Measurements from ENCODE around the gene TTC34.
"Not testable (repeated sequence)": the region's sequence is repeated elsewhere in the genome, so short reads cannot be mapped to it uniquely, and the experiment has no call there.

The TTC34 gene

GRCh38 chr1:2654443-2654948 lies 147.0 kb downstream of the TTC34 start:
- not testable (repeated sequence) for H3K27me3 ChIP-seq (ENCODE audit: insufficient read depth, low read length); H3K79me2 ChIP-seq (ENCODE audit: control insufficient read depth, insufficient read depth, low read length, unreplicated experiment); H3K4me1 ChIP-seq (ENCODE audit: control insufficient read depth, insufficient read depth, low read length, unreplicated experiment); H3K4me3 ChIP-seq (ENCODE audit: low read depth, low read length); H3K36me3 ChIP-seq (ENCODE audit: insufficient read depth, low read length); H2AFZ ChIP-seq (ENCODE audit: low read length, unreplicated experiment); H3K27ac ChIP-seq (ENCODE audit: low read depth, low read length)

DNA sequence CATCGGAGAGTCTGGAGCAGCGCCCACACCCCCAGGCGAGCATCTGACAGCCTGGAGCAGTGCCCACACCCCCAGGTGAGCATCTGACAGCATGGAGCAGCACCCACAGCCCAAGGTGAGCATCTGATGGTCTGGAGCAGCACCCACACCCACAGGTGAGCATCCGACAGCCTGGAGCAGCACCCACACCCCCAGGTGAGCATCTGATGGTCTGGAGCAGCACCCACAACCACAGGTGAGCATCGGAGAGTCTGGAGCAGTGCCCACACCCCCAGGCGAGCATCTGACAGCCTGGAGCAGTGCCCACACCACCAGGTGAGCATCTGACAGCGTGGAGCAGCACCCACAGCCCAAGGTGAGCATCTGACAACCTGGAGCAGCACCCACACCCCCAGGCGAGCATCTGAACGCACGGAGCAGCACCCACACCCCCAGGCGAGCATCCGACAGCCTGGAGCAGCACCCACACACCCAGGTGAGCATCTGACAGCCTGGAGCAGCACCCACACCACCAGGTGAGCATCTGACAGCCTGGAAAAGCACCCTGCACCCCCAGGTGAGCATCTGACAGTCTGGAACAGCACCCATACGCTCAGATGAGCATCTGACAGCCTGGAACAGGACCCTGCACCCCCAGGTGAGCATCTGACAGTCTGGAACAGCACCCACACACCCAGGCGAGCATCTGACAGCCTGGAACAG lies 147.6 kb downstream of the TTC34 start:
- not testable (repeated sequence) for H3K36me3 ChIP-seq (ENCODE audit: insufficient read depth, low read length); H3K79me2 ChIP-seq (ENCODE audit: control insufficient read depth, insufficient read depth, low read length, unreplicated experiment); H3K4me1 ChIP-seq (ENCODE audit: control insufficient read depth, insufficient read depth, low read length, unreplicated experiment); H2AFZ ChIP-seq (ENCODE audit: low read length, unreplicated experiment); H3K4me3 ChIP-seq (ENCODE audit: low read depth, low read length); H3K27ac ChIP-seq (ENCODE audit: low read depth, low read length); H3K27me3 ChIP-seq (ENCODE audit: insufficient read depth, low read length)

GRCh38 chr1:2652926-2653571 lies 148.4 kb downstream of the TTC34 start:
- H3K27me3 ChIP-seq (ENCODE audit: insufficient read depth, low read length); H3K4me1 ChIP-seq (ENCODE audit: control insufficient read depth, insufficient read depth, low read length, unreplicated experiment); H3K36me3 ChIP-seq (ENCODE audit: insufficient read depth, low read length); H2AFZ ChIP-seq (ENCODE audit: low read length, unreplicated experiment); H3K4me3 ChIP-seq (ENCODE audit: low read depth, low read length); H3K27ac ChIP-seq (ENCODE audit: low read depth, low read length); H3K79me2 ChIP-seq (ENCODE audit: control insufficient read depth, insufficient read depth, low read length, unreplicated experiment): not testable (repeated sequence)

DNA sequence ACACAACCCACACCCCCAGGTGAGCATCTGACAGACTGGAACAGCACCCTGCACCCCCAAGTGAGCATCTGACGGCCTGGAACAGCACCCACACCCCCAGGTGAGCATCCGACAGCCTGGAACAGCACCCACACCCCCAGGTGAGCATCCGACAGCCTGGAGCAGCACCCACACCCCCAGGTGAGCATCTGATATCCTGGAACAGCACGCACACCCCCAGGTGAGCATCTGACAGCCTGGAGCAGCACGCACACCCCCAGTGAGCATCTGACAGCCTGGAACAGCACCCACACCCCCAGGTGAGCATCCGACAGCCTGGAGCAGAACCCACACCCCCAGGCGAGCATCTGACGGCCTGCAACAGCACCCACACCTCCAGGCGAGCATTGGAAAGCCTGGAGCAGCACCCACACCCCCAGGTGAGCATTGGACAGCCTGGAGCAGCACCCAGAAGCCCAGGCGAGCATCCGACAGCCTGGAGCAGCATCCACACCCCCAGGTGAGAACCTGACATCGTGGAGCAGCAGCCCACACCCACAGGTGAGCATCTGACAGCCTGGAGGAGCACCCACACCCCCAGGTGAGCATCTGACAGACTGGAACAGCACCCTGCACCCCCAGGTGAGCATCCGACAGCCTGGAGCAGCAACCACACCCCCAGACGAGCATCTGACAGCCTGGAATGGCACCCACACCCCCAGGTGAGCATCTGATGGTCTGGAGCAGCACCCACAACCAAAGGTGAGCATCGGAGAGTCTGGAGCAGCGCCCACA lies 149.2 kb downstream of the TTC34 start:
- H3K4me1 ChIP-seq (ENCODE audit: control insufficient read depth, insufficient read depth, low read length, unreplicated experiment); H3K27ac ChIP-seq (ENCODE audit: low read depth, low read length); H3K36me3 ChIP-seq (ENCODE audit: insufficient read depth, low read length); H3K79me2 ChIP-seq (ENCODE audit: control insufficient read depth, insufficient read depth, low read length, unreplicated experiment); H2AFZ ChIP-seq (ENCODE audit: low read length, unreplicated experiment); H3K27me3 ChIP-seq (ENCODE audit: insufficient read depth, low read length); H3K4me3 ChIP-seq (ENCODE audit: low read depth, low read length): not testable (repeated sequence)

GRCh38 chr1:2650967-2651645 lies 150.4 kb downstream of the TTC34 start:
- no peak overlapping the region for H3K27ac ChIP-seq (ENCODE audit: low read depth, low read length)
- no peaks in the 10 kb centered on the region for H3K27me3 ChIP-seq (ENCODE audit: insufficient read depth, low read length)
- H3K4me3 ChIP-seq (ENCODE audit: low read depth, low read length), result no peak overlapping the region
- no peaks in the 10 kb centered on the region for H3K4me1 ChIP-seq (ENCODE audit: control insufficient read depth, insufficient read depth, low read length, unreplicated experiment)
- H3K36me3 ChIP-seq (ENCODE audit: insufficient read depth, low read length), result no peaks in the 10 kb centered on the region
- no peaks in the 10 kb centered on the region for H3K79me2 ChIP-seq (ENCODE audit: control insufficient read depth, insufficient read depth, low read length, unreplicated experiment)
- no peak overlapping the region for H2AFZ ChIP-seq (ENCODE audit: low read length, unreplicated experiment)

DNA sequence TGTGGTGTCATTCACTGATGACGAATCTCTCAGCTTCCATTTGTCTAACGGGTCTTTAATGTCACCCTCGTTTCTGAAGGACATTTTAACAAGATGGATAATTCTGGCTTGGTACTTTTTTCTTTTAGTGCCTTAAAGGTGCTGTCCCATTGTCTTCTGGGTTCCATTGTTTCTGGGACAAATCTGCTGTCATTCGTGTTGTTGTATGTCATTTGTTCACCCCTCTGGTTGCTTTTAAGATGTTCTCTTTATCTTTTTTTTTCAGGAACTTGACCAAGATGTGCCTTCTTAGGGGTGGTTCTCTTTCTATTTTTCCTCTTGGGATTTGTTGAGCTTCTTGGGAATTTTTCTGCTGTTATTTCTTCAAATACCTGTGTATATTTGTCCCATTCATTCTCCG lies 154.7 kb downstream of the TTC34 start:
- Histone ChIP-seq H3K79me2 (ENCODE audit: control insufficient read depth, insufficient read depth, low read length, unreplicated experiment) (peaks cover 3% of the 10 kb centered on the region), H3K27ac (ENCODE audit: low read depth, low read length) (no peak overlapping the region), H3K4me3 (ENCODE audit: low read depth, low read length) (no peak overlapping the region), H3K27me3 (ENCODE audit: insufficient read depth, low read length) (no peaks in the 10 kb centered on the region), H3K36me3 (ENCODE audit: insufficient read depth, low read length) (no peaks in the 10 kb centered on the region), H2AFZ (ENCODE audit: low read length, unreplicated experiment) (no peak overlapping the region), H3K4me1 (ENCODE audit: control insufficient read depth, insufficient read depth, low read length, unreplicated experiment) (peaks cover 4% of the 10 kb centered on the region)

- Histone ChIP-seq H3K79me2 (ENCODE audit: control insufficient read depth, insufficient read depth, low read length, unreplicated experiment) (peaks cover 4% of the 10 kb centered on the region), H3K4me3 (ENCODE audit: low read depth, low read length) (no peak overlapping the region), H3K27me3 (ENCODE audit: insufficient read depth, low read length) (no peaks in the 10 kb centered on the region), H3K27ac (ENCODE audit: low read depth, low read length) (no peak overlapping the region), H3K4me1 (ENCODE audit: control insufficient read depth, insufficient read depth, low read length, unreplicated experiment) (peaks cover 5% of the 10 kb centered on the region), H2AFZ (ENCODE audit: low read length, unreplicated experiment) (no peak overlapping the region), H3K36me3 (ENCODE audit: insufficient read depth, low read length) (no peaks in the 10 kb centered on the region)
These were observed 155.7 kb downstream of the TTC34 start for GRCh38 chr1:2645776-2646175.

DNA sequence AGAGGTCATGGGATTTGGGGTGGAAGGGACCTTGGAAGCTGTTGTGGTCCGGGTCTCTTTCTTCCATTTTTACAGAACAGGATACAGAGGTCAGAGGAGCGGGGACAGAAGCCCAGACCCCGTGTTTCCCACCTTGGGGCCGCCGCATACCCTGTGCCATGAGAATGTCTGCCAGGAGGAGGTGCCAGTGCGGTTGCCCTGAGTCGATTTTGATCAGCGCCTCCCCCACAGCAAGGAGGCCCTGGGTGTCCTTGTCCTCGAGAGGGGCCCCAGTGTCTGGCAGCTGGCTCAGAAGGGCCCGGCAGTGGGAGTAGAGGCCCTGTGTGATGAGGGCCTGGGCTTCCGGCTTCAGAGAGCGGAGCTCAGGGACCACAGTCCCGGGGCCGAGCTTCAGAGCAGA lies 156.3 kb downstream of the TTC34 start:
- Histone ChIP-seq H3K36me3 (ENCODE audit: insufficient read depth, low read length) (no peaks in the 10 kb centered on the region), H3K4me1 (ENCODE audit: control insufficient read depth, insufficient read depth, low read length, unreplicated experiment) (peaks cover 5% of the 10 kb centered on the region), H3K4me3 (ENCODE audit: low read depth, low read length) (no peak overlapping the region), H3K79me2 (ENCODE audit: control insufficient read depth, insufficient read depth, low read length, unreplicated experiment) (peaks cover 4% of the 10 kb centered on the region), H3K27ac (ENCODE audit: low read depth, low read length) (no peak overlapping the region), H3K27me3 (ENCODE audit: insufficient read depth, low read length) (no peaks in the 10 kb centered on the region), H2AFZ (ENCODE audit: low read length, unreplicated experiment) (no peak overlapping the region)

DNA sequence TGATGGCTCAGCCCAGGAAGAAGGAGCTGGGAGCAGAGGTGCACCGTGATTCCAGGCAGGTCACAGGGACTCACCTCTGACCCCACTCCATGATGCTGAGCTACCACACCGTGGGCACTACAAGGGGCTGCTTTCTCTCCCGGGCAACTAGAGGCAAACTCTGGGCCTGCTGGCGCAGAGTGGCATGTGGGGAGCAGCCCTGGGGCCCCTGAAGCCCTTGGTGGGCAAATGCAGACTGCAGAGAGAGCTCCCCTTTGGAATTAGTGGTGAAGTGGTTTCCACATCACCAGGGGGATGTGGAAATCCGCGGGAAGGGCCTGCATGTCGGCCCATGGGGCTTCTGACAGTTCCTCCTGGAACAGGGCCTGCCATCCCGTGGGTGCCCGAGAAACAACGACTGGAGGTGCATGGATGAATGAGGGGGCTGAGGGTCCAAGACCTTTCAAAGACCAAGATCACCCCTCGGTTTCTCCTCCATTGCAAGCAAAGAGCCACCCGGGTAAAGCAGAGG lies 156.8 kb downstream of the TTC34 start:
- Histone ChIP-seq H3K27me3 (ENCODE audit: insufficient read depth, low read length) (no peaks in the 10 kb centered on the region), H3K36me3 (ENCODE audit: insufficient read depth, low read length) (no peaks in the 10 kb centered on the region), H3K4me1 (ENCODE audit: control insufficient read depth, insufficient read depth, low read length, unreplicated experiment) (peaks cover 5% of the 10 kb centered on the region), H3K79me2 (ENCODE audit: control insufficient read depth, insufficient read depth, low read length, unreplicated experiment) (peaks cover 4% of the 10 kb centered on the region), H3K4me3 (ENCODE audit: low read depth, low read length) (no peak overlapping the region), H2AFZ (ENCODE audit: low read length, unreplicated experiment) (no peak overlapping the region), H3K27ac (ENCODE audit: low read depth, low read length) (no peak overlapping the region)

- no peaks in the 10 kb centered on the region for H3K36me3 ChIP-seq (ENCODE audit: insufficient read depth, low read length)
- peaks cover 5% of the 10 kb centered on the region for H3K4me1 ChIP-seq (ENCODE audit: control insufficient read depth, insufficient read depth, low read length, unreplicated experiment)
- H3K79me2 ChIP-seq (ENCODE audit: control insufficient read depth, insufficient read depth, low read length, unreplicated experiment), result peaks cover 4% of the 10 kb centered on the region
- H2AFZ ChIP-seq (ENCODE audit: low read length, unreplicated experiment), result no peak overlapping the region
- no peak overlapping the region for H3K27ac ChIP-seq (ENCODE audit: low read depth, low read length)
- no peak overlapping the region for H3K4me3 ChIP-seq (ENCODE audit: low read depth, low read length)
- H3K27me3 ChIP-seq (ENCODE audit: insufficient read depth, low read length), result no peaks in the 10 kb centered on the region
These were observed 157.3 kb downstream of the TTC34 start for GRCh38 chr1:2644171-2644570.

Data from ACC112 (cell line).